GM12891 (cell line): Measurements from ENCODE around the gene SMIM38.

ENCODE experiments used
- POLR2A ChIP-seq: IDR thresholded peaks from 2 replicates; pipeline ENCODE4 v1.6.1; 2011; ENCODE audit warnings: low read depth, low read length, control low read depth
- POLR2AphosphoS5 ChIP-seq: IDR thresholded peaks from 2 replicates; pipeline ENCODE4 v1.6.1; 2011; ENCODE audit warnings: low read depth, low read length, control low read depth

DNA sequence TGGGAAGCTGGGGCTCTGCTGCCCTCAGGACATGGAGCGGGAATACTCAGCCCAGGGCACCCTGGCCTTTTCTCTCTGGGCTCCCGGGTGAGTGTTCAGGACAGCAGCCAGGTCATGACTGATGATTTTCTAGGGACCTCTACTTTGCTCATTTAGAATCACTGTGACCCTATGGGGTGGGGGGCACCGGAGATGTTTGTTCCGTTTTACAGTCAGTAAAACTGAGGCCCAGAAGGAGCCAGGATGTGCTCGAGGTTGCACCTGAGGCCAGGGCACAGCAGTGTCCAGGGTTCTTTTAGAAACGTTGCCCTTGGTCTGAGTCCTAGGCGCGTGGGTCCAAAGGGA lies 48.1 kb downstream of the SMIM38 start:
- TF ChIP-seq POLR2A (no peak), POLR2AphosphoS5 (no peak)
